Measurements from ENCODE around the gene MUS81. TPM values are rescaled to one million over a fixed set of nuclear protein-coding genes. Genes with fewer than 3 reads are reported as not detected.

MUS81 gene
- total and polyA plus RNA-seq, 9 of the 15 experiments (the other 6 are each of a cell fraction or from before 2014, with no cell fraction given), result 13.4 to 118 (median 53.7) TPM

- intact Hi-C loops (cut with micrococcal nuclease), result loop anchor here (5.0 kb wide), 2 partner anchors 104 to 174 kb away; partner anchors contain the start of genes AP5B1 and KAT5
- peaks cover 23% of the 10 kb centered on the region for H3K79me2 ChIP-seq (ENCODE audit: control insufficient read depth, insufficient read depth, low read length)
- H3K4me3 ChIP-seq, result no peak overlapping the region
- no peak overlapping the region for H3K9ac ChIP-seq (ENCODE audit: insufficient read depth in 1 of 2, low read depth in 2 of 2, low read length in 2 of 2)
- BruUV-seq (replicated peaks), result no TSS peak
- no peaks in the 10 kb centered on the region for H3K9me1 ChIP-seq (ENCODE audit: control insufficient read depth, insufficient read depth, low read length)
- peaks cover 3% of the 10 kb centered on the region; the same call in 1 of the 2 replicates for H4K20me1 ChIP-seq (replicated peaks; ENCODE audit: control insufficient read depth, insufficient read depth, low read length)
- ChIA-PET POLR2A (interaction anchor here (0.7 to 14.4 kb wide), 7 partner anchors 9 to 222 kb away, joined by 3 to 147 read pairs (median 10); partner anchors contain the start of genes CFL1, FOSL1, MUS81 and RNASEH2C), CTCF (ENCODE audit: low intra/inter-chr PET ratio) (interaction anchor here (0.5 to 1.4 kb wide), 3 partner anchors 11 to 260 kb away, joined by 3 to 5 read pairs (median 4); partner anchors contain the start of gene MUS81)
- H3K9me3 ChIP-seq (replicated peaks; ENCODE audit: control insufficient read depth, insufficient read depth, low read depth, low read length), result no peaks in the 10 kb centered on the region
- TF ChIP-seq SRSF7 (optimal IDR thresholded peaks at IDR 0.05; ENCODE audit: low read depth, low read length) (no peak), ZNF316 (IDR thresholded peaks at IDR 0.05) (peak; percentile 42; the same call in 1 of the 2 replicates)
- no peak for FAIRE-seq
- peaks cover 15 to 51% of the 10 kb centered on the region in 2 experiments for H3K4me1 ChIP-seq (replicated peaks in 1 of 2; ENCODE audit: control insufficient read depth in 2 of 2, insufficient read depth in 2 of 2, low read length in 2 of 2)
- no peak overlapping the region for H3K27ac ChIP-seq (ENCODE audit: extremely low read depth, low read depth, low read length)
- no peak overlapping the region for H2AFZ ChIP-seq (ENCODE audit: low read depth, low read length)
- peaks cover 50% of the 10 kb centered on the region for H3K36me3 ChIP-seq (ENCODE audit: control insufficient read depth, insufficient read depth, low read length)
- in situ Hi-C loops (cut with MboI), result no loop called here
- WGBS (ENCODE audit: insufficient coverage, low coverage, missing lambda C conversion rate), result 80% methylated on average over 10 of the region's 12 CpGs
- no peaks in the 10 kb centered on the region for H3K27me3 ChIP-seq (ENCODE audit: control insufficient read depth in 2 of 2, insufficient read depth in 2 of 2, low read length in 2 of 2)
- no peak for ATAC-seq
- no peak overlapping the region for H3K4me2 ChIP-seq (ENCODE audit: insufficient read depth, low read length)
- DNase-seq (ENCODE audit: extremely low read depth in 1 of 4, low spot score in 3 of 4), result no peak
Measured at GRCh38 chr11:65885808-65886536, 25.7 kb downstream of the MUS81 start.
